ENCODE results near the gene TCF12. TPM values are rescaled to one million over a fixed set of nuclear protein-coding genes. Genes with fewer than 3 reads are reported as not detected.

TCF12 gene
- total RNA-seq, 1 donor from 2014 or later = 149 TPM

- Histone ChIP-seq H3K36me3 (no peaks in the 10 kb centered on the region), H2AFZ (replicated peaks) (no peak overlapping the region), H3F3A (ENCODE audit: low read depth) (peaks cover 5% of the 10 kb centered on the region), H4K20me1 (ENCODE audit: low read depth) (no peaks in the 10 kb centered on the region), H3K4me1 (peaks cover under 1% of the 10 kb centered on the region), H3K79me2 (ENCODE audit: low read depth) (no peaks in the 10 kb centered on the region), H3K27me3 (no peaks in the 10 kb centered on the region), H3K9ac (no peak overlapping the region), H3K4me2 (no peak overlapping the region), H3K27ac (no peak overlapping the region), H3K4me3 (no peak overlapping the region), H3K9me3 (ENCODE audit: low read depth) (no peaks in the 10 kb centered on the region)
- no peak overlapping the region for H3K27ac Mint-ChIP-seq
- H3K27me3 Mint-ChIP-seq (ENCODE audit: insufficient read depth, low read depth) = peaks cover 3% of the 10 kb centered on the region
- DNase-seq (ENCODE audit: low spot score) = no peak
- TF ChIP-seq EZH2 (IDR thresholded peaks at IDR 0.05) (no peak), EZH2phosphoT487 (IDR thresholded peaks at IDR 0.05) (no peak)
- TF ChIP-seq, protein P1, sequence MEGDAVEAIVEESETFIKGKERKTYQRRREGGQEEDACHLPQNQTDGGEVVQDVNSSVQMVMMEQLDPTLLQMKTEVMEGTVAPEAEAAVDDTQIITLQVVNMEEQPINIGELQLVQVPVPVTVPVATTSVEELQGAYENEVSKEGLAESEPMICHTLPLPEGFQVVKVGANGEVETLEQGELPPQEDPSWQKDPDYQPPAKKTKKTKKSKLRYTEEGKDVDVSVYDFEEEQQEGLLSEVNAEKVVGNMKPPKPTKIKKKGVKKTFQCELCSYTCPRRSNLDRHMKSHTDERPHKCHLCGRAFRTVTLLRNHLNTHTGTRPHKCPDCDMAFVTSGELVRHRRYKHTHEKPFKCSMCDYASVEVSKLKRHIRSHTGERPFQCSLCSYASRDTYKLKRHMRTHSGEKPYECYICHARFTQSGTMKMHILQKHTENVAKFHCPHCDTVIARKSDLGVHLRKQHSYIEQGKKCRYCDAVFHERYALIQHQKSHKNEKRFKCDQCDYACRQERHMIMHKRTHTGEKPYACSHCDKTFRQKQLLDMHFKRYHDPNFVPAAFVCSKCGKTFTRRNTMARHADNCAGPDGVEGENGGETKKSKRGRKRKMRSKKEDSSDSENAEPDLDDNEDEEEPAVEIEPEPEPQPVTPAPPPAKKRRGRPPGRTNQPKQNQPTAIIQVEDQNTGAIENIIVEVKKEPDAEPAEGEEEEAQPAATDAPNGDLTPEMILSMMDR (IDR thresholded peaks at IDR 0.05) = no peak
- H3K36me3 Mint-ChIP-seq = no peaks in the 10 kb centered on the region
- peaks cover 8% of the 10 kb centered on the region for H3K9me3 Mint-ChIP-seq
- H3K4me1 Mint-ChIP-seq = peaks cover 16% of the 10 kb centered on the region
- peak overlapping the region; percentile 11 for H3K4me3 Mint-ChIP-seq
Measured at GRCh38 chr15:57337868-57338411, 419.5 kb downstream of the TCF12 start.

- Histone ChIP-seq H3K4me1 (peaks cover 8% of the 10 kb centered on the region), H3K36me3 (no peaks in the 10 kb centered on the region), H3K79me2 (ENCODE audit: low read depth) (no peaks in the 10 kb centered on the region), H3K4me3 (no peak overlapping the region), H3K9ac (no peak overlapping the region), H2AFZ (replicated peaks) (no peak overlapping the region), H4K20me1 (ENCODE audit: low read depth) (no peaks in the 10 kb centered on the region), H3K9me3 (ENCODE audit: low read depth) (no peaks in the 10 kb centered on the region), H3K4me2 (no peak overlapping the region), H3F3A (ENCODE audit: low read depth) (peaks cover 16% of the 10 kb centered on the region), H3K27me3 (no peaks in the 10 kb centered on the region), H3K27ac (no peak overlapping the region)
- no peak for DNase-seq (ENCODE audit: low spot score)
- Mint-ChIP-seq H3K9me3 (peaks cover 8% of the 10 kb centered on the region), H3K36me3 (no peaks in the 10 kb centered on the region), H3K27me3 (ENCODE audit: insufficient read depth, low read depth) (peaks cover 4% of the 10 kb centered on the region), H3K4me1 (peaks cover 22% of the 10 kb centered on the region), H3K4me3 (no peak overlapping the region), H3K27ac (no peak overlapping the region)
- no peak for TF ChIP-seq EZH2 (IDR thresholded peaks at IDR 0.05)
Measured at GRCh38 chr15:57339321-57339720, 420.9 kb downstream of the TCF12 start.

Small RNA genes lying within 50 kb of the gene (small RNA-seq; reads per million reads assigned to genes)
- gene RF01210 = not detected

Other genes starting within 250 kb of the TCF12 start
- 3.1 and 9.9 TPM in 2 replicates for gene ZNF280D, start 185.1 kb upstream of the TCF12 start, total RNA-seq (ENCODE audit: low replicate concordance)